ENCODE measurements around the gene GAD1. TPM values are rescaled to one million over a fixed set of nuclear protein-coding genes. Genes with fewer than 3 reads are reported as not detected.

The GAD1 gene
- total and polyA plus RNA-seq, 2 of the 8 experiments (the other 6 are each of a cell fraction or from before 2014, with no cell fraction given), result 0.65 to 1.0 TPM

DNA sequence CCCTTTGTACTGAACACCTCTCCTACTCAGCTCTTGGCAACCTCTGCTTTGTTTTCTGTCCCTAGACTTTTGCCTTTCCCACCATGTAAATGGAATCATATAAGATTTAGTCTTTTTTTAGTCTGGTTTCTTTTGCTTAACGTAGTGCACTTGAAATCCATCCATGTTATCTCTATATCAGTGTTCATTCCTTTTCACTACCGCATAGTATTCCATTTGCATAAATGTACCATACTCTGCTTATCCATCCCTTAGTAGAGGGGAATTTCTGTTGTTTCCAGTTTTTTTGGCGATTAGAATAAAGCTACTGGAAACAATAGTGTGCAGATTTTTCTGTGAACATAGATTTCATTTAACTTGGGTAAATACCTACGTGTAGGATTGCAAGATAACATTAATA, 46.4 kb downstream of the GAD1 start:
- Histone ChIP-seq H2BK12ac (ENCODE audit: low read depth, low read length) (no peak overlapping the region), H3K27ac (ENCODE audit: low read depth, low read length) (no peak overlapping the region), H4K8ac (ENCODE audit: extremely low read depth, insufficient read depth, low read length) (no peak overlapping the region), H3K4me3 (ENCODE audit: extremely low read depth in 1 of 4, insufficient read depth in 2 of 4, low read depth in 3 of 4, low read length in 4 of 4) (no peak overlapping the region), H3K4ac (replicated peaks; ENCODE audit: insufficient read length, low read depth, low read length) (no peak overlapping the region), H3K23me2 (ENCODE audit: low read depth, low read length) (no peaks in the 10 kb centered on the region), H3K4me2 (ENCODE audit: insufficient read depth in 1 of 2, low read depth in 2 of 2, low read length in 2 of 2) (no peak overlapping the region), H3K4me1 (replicated peaks in 1 of 4; ENCODE audit: control insufficient read depth in 3 of 4, insufficient read depth in 4 of 4, low read length in 3 of 4) (no peaks in the 10 kb centered on the region), H2BK120ac (replicated peaks; ENCODE audit: low read depth, low read length) (no peak overlapping the region), H4K91ac (replicated peaks; ENCODE audit: insufficient read length, low read length) (no peak overlapping the region), H2BK20ac (ENCODE audit: low read length) (no peak overlapping the region), H3K79me2 (ENCODE audit: control insufficient read depth in 1 of 2, insufficient read depth in 2 of 2, low read length in 2 of 2) (no peaks in the 10 kb centered on the region), H3K23ac (ENCODE audit: insufficient read length) (no peak overlapping the region), H3K27me3 (replicated peaks in 1 of 4; ENCODE audit: control insufficient read depth in 3 of 4, extremely low read depth in 1 of 4, insufficient read depth in 3 of 4, low read length in 3 of 4) (no peaks in the 10 kb centered on the region), H3K18ac (ENCODE audit: extremely low read depth, low read length) (no peak overlapping the region), H2AFZ (ENCODE audit: low read length) (no peak overlapping the region), H3K56ac (replicated peaks; ENCODE audit: insufficient read length, low read depth, low read length) (no peak overlapping the region), H2BK15ac (ENCODE audit: low read length) (no peak overlapping the region), H3K14ac (ENCODE audit: insufficient read length) (no peak overlapping the region), H3K9ac (replicated peaks in 1 of 4; ENCODE audit: extremely low read depth in 1 of 4, low read depth in 3 of 4, low read length in 3 of 4) (no peak overlapping the region), H3K36me3 (ENCODE audit: control insufficient read depth in 2 of 4, insufficient read depth in 4 of 4, low read length in 3 of 4) (no peaks in the 10 kb centered on the region), H2AK5ac (ENCODE audit: low read depth, low read length) (no peak overlapping the region), H4K5ac (ENCODE audit: insufficient read length, low read depth, low read length) (no peak overlapping the region), H4K20me1 (replicated peaks in 1 of 2; ENCODE audit: control insufficient read depth in 1 of 2, insufficient read depth in 2 of 2, low read length in 2 of 2) (no peaks in the 10 kb centered on the region), H2BK5ac (ENCODE audit: low read depth, low read length) (no peak overlapping the region), H3K9me3 (ENCODE audit: insufficient read depth in 2 of 2, low read depth in 1 of 2, low read length in 1 of 2) (no peaks in the 10 kb centered on the region), H3K79me1 (ENCODE audit: low read depth, low read length) (no peaks in the 10 kb centered on the region)
- no peak for DNase-seq (ENCODE audit: low read depth in 1 of 2, low spot score in 2 of 2)
- ChIA-PET POLR2A (ENCODE audit: partially characterized antibody) (no interaction called here), CTCF (ENCODE audit: partially characterized antibody) (interaction anchor here (1.2 to 4.3 kb wide), 3 partner anchors 11 to 36 kb away, joined by 3 to 42 read pairs (median 3); no protein-coding TSS in a partner anchor)
- WGBS, 2 experiments (ENCODE audit: extremely low coverage in 1 of 2, insufficient coverage in 1 of 2, insufficient read length in 1 of 2, insufficient replicate concordance in 2 of 2, low coverage in 1 of 2, low lambda C conversion rate in 2 of 2, missing lambda C conversion rate in 1 of 2), result 90% methylated on average over 4 of the region's 4 CpGs; no CpG with 5 or more reads in 1 of the 2 experiments
- FAIRE-seq, result no peak
- TF ChIP-seq MAFK (IDR thresholded peaks at IDR 0.05; ENCODE audit: low read depth, low read length), result no peak
- no peak for TF ChIP-seq SRF (IDR thresholded peaks at IDR 0.05; ENCODE audit: low read depth, low read length)
- TF ChIP-seq NRF1 (IDR thresholded peaks at IDR 0.05; ENCODE audit: low read depth, low read length), result no peak
- TF ChIP-seq FOSL1 (IDR thresholded peaks at IDR 0.05; ENCODE audit: insufficient read depth, low read depth, low read length), result no peak
- TF ChIP-seq KDM1A (IDR thresholded peaks at IDR 0.05; ENCODE audit: borderline replicate concordance, low read length), result no peak
- TF ChIP-seq BACH1 (IDR thresholded peaks at IDR 0.05; ENCODE audit: low read length), result no peak
- TF ChIP-seq TAF7 (optimal IDR thresholded peaks at IDR 0.05; ENCODE audit: borderline replicate concordance, low read depth, low read length), result no peak
- TF ChIP-seq, protein P1, sequence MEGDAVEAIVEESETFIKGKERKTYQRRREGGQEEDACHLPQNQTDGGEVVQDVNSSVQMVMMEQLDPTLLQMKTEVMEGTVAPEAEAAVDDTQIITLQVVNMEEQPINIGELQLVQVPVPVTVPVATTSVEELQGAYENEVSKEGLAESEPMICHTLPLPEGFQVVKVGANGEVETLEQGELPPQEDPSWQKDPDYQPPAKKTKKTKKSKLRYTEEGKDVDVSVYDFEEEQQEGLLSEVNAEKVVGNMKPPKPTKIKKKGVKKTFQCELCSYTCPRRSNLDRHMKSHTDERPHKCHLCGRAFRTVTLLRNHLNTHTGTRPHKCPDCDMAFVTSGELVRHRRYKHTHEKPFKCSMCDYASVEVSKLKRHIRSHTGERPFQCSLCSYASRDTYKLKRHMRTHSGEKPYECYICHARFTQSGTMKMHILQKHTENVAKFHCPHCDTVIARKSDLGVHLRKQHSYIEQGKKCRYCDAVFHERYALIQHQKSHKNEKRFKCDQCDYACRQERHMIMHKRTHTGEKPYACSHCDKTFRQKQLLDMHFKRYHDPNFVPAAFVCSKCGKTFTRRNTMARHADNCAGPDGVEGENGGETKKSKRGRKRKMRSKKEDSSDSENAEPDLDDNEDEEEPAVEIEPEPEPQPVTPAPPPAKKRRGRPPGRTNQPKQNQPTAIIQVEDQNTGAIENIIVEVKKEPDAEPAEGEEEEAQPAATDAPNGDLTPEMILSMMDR (IDR thresholded peaks at IDR 0.05; ENCODE audit: control extremely low read depth in 1 of 3, insufficient read depth in 1 of 3, low read depth in 1 of 3, low read length in 3 of 3), result no peak
- no peak for TF ChIP-seq SP4 (IDR thresholded peaks at IDR 0.05; ENCODE audit: low read length)
- TF ChIP-seq ASH2L (IDR thresholded peaks at IDR 0.05; ENCODE audit: low read length), result no peak
